Activated CD4-positive, alpha-beta T cell treated with anti-CD3 and anti-CD28 coated beads, Interleukin-2, amount 10 ng/mL, durations not matched to agents 7 days and 5 days (primary cell): ENCODE data around the gene KLHL34. TPM values are rescaled to one million over a fixed set of nuclear protein-coding genes. Genes with fewer than 3 reads are reported as not detected.

ENCODE experiments used
- CTCF ChIA-PET: fragments of 350-600 bp; sonication (Branson Sonifier 250); formaldehyde crosslinking; loops from one replicate; lab custom pipeline; 2021; ENCODE audit warnings: antibody characterized with exemption; lab: Charles Lee
- POLR2A ChIA-PET: fragments of 350-600 bp; sonication (Branson Sonifier 250); formaldehyde crosslinking; loops from one replicate; lab custom pipeline; 2021; ENCODE audit warnings: antibody characterized with exemption; lab: Charles Lee
- DNase-seq: peaks from one replicate; pipeline ENCODE4 v3.0.0-alpha.2; 2020
- H3K27ac Mint-ChIP-seq: one replicate; pipeline ENCODE4 v1.8.0; 2021; ENCODE audit warnings: mild to moderate bottlenecking, moderate library complexity, mixed read lengths
- H3K27me3 Mint-ChIP-seq: one replicate; pipeline ENCODE4 v1.8.0; 2021; ENCODE audit warnings: mixed read lengths
- H3K36me3 Mint-ChIP-seq: one replicate; pipeline ENCODE4 v1.8.0; 2021; ENCODE audit warnings: low read depth, mixed read lengths
- H3K4me1 Mint-ChIP-seq: one replicate; pipeline ENCODE4 v1.8.0; 2021; ENCODE audit warnings: mixed read lengths
- H3K4me3 Mint-ChIP-seq: one replicate; pipeline ENCODE4 v1.8.0; 2021; ENCODE audit warnings: mild to moderate bottlenecking, moderate library complexity, mixed read lengths
- H3K9me3 Mint-ChIP-seq: one replicate; pipeline ENCODE4 v1.8.0; 2021; ENCODE audit warnings: mixed read lengths
- total RNA-seq, 2 experiments: library from RNA; stranded (reverse); gene quantifications; one replicate each; pipeline ENCODE4 v1.2.3, GENCODE V29; 2021

KLHL34 gene
- under 1 TPM; 0.50 to 0.58 TPM for total RNA-seq

- no peak for DNase-seq
- ChIA-PET CTCF (no interaction called here), POLR2A (no interaction called here)
- Mint-ChIP-seq H3K27ac (peak within 1 kb of the TSS; percentile 64), H3K36me3 (peaks cover 8% of the 10 kb centered on the region), H3K9me3 (no peaks in the 10 kb centered on the region), H3K4me1 (peaks cover 1% of the 10 kb centered on the region), H3K4me3 (peak within 1 kb of the TSS; percentile 52), H3K27me3 (peaks cover 7% of the 10 kb centered on the region)
Measured at GRCh38 chrX:21658152-21658737, at the start of gene KLHL34. Gene KLHL34 (minus strand): TSS chrX:21658330. CDS start chrX:21657788, 542 bp downstream.

GRCh38 chrX:21705225-21705624, 47.1 kb upstream of the KLHL34 start:
- no peaks in the 10 kb centered on the region for H3K27me3 Mint-ChIP-seq
- no peak for DNase-seq
- H3K4me1 Mint-ChIP-seq = no peaks in the 10 kb centered on the region
- ChIA-PET POLR2A (no interaction called here), CTCF (no interaction called here)
- H3K9me3 Mint-ChIP-seq = no peaks in the 10 kb centered on the region
- no peaks in the 10 kb centered on the region for H3K36me3 Mint-ChIP-seq
- no peak overlapping the region for H3K27ac Mint-ChIP-seq
- no peak overlapping the region for H3K4me3 Mint-ChIP-seq

GRCh38 chrX:21702725-21703124, 44.6 kb upstream of the KLHL34 start:
- H3K27ac Mint-ChIP-seq = no peak overlapping the region
- CTCF ChIA-PET = no interaction called here
- DNase-seq = no peak

GRCh38 chrX:21700967-21701366, 42.8 kb upstream of the KLHL34 start:
- Mint-ChIP-seq H3K4me1 (no peaks in the 10 kb centered on the region), H3K36me3 (no peaks in the 10 kb centered on the region), H3K9me3 (no peaks in the 10 kb centered on the region), H3K27me3 (no peaks in the 10 kb centered on the region), H3K27ac (no peak overlapping the region), H3K4me3 (no peak overlapping the region)
- ChIA-PET POLR2A (no interaction called here), CTCF (no interaction called here)
- DNase-seq = no peak

More at GRCh38 chrX:21702725-21703124, 44.6 kb upstream of the KLHL34 start:
- H3K9me3 Mint-ChIP-seq = no peaks in the 10 kb centered on the region
- POLR2A ChIA-PET = no interaction called here
- H3K4me1 Mint-ChIP-seq = no peaks in the 10 kb centered on the region
- no peak overlapping the region for H3K4me3 Mint-ChIP-seq
- H3K36me3 Mint-ChIP-seq = no peaks in the 10 kb centered on the region
- H3K27me3 Mint-ChIP-seq = no peaks in the 10 kb centered on the region

GRCh38 chrX:21700275-21700674, 42.1 kb upstream of the KLHL34 start:
- Mint-ChIP-seq H3K36me3 (no peaks in the 10 kb centered on the region), H3K27ac (no peak overlapping the region), H3K4me1 (no peaks in the 10 kb centered on the region), H3K9me3 (no peaks in the 10 kb centered on the region), H3K27me3 (no peaks in the 10 kb centered on the region), H3K4me3 (no peak overlapping the region)
- no peak for DNase-seq
- CTCF ChIA-PET = no interaction called here
- POLR2A ChIA-PET = no interaction called here

GRCh38 chrX:21699136-21699535, 41.0 kb upstream of the KLHL34 start:
- DNase-seq = no peak
- H3K4me1 Mint-ChIP-seq = no peaks in the 10 kb centered on the region
- no peaks in the 10 kb centered on the region for H3K27me3 Mint-ChIP-seq
- H3K4me3 Mint-ChIP-seq = no peak overlapping the region
- H3K27ac Mint-ChIP-seq = no peak overlapping the region
- CTCF ChIA-PET = no interaction called here
- no peaks in the 10 kb centered on the region for H3K9me3 Mint-ChIP-seq
- no peaks in the 10 kb centered on the region for H3K36me3 Mint-ChIP-seq
- POLR2A ChIA-PET = interaction anchor here (0.6 kb wide), 1 partner anchor 543 kb away, joined by 3 read pairs; no protein-coding TSS in a partner anchor

GRCh38 chrX:21698272-21698671, 40.1 kb upstream of the KLHL34 start:
- Mint-ChIP-seq H3K36me3 (no peaks in the 10 kb centered on the region), H3K27me3 (no peaks in the 10 kb centered on the region), H3K9me3 (no peaks in the 10 kb centered on the region), H3K4me1 (no peaks in the 10 kb centered on the region), H3K27ac (no peak overlapping the region), H3K4me3 (no peak overlapping the region)
- CTCF ChIA-PET = no interaction called here
- POLR2A ChIA-PET = no interaction called here
- DNase-seq = no peak

- no peaks in the 10 kb centered on the region for H3K36me3 Mint-ChIP-seq
- H3K4me1 Mint-ChIP-seq = peaks cover 9% of the 10 kb centered on the region
- H3K9me3 Mint-ChIP-seq = no peaks in the 10 kb centered on the region
- ChIA-PET POLR2A (no interaction called here), CTCF (no interaction called here)
- no peak overlapping the region for H3K4me3 Mint-ChIP-seq
- DNase-seq = no peak
- H3K27me3 Mint-ChIP-seq = no peaks in the 10 kb centered on the region
- H3K27ac Mint-ChIP-seq = no peak overlapping the region
Measured at GRCh38 chrX:21691512-21692018, 33.4 kb upstream of the KLHL34 start.

GRCh38 chrX:21683941-21684340, 25.8 kb upstream of the KLHL34 start:
- Mint-ChIP-seq H3K9me3 (no peaks in the 10 kb centered on the region), H3K4me3 (no peak overlapping the region), H3K27me3 (no peaks in the 10 kb centered on the region), H3K4me1 (no peaks in the 10 kb centered on the region), H3K27ac (no peak overlapping the region), H3K36me3 (no peaks in the 10 kb centered on the region)
- POLR2A ChIA-PET = no interaction called here
- DNase-seq = no peak
- CTCF ChIA-PET = no interaction called here

- Mint-ChIP-seq H3K9me3 (no peaks in the 10 kb centered on the region), H3K4me1 (no peaks in the 10 kb centered on the region), H3K4me3 (no peak overlapping the region), H3K27me3 (no peaks in the 10 kb centered on the region), H3K27ac (no peak overlapping the region), H3K36me3 (no peaks in the 10 kb centered on the region)
- ChIA-PET CTCF (no interaction called here), POLR2A (no interaction called here)
- DNase-seq = no peak
Measured at GRCh38 chrX:21678048-21678612, 20.0 kb upstream of the KLHL34 start.

GRCh38 chrX:21675931-21676330, 17.8 kb upstream of the KLHL34 start:
- no peaks in the 10 kb centered on the region for H3K27me3 Mint-ChIP-seq

GRCh38 chrX:21674430-21675186, 16.5 kb upstream of the KLHL34 start:
- H3K36me3 Mint-ChIP-seq = no peaks in the 10 kb centered on the region
- H3K27me3 Mint-ChIP-seq = no peaks in the 10 kb centered on the region
- no peak overlapping the region for H3K27ac Mint-ChIP-seq
- H3K4me3 Mint-ChIP-seq = no peak overlapping the region
- POLR2A ChIA-PET = no interaction called here
- no peaks in the 10 kb centered on the region for H3K4me1 Mint-ChIP-seq
- H3K9me3 Mint-ChIP-seq = no peaks in the 10 kb centered on the region
- CTCF ChIA-PET = no interaction called here
- DNase-seq = no peak

More at GRCh38 chrX:21675931-21676330, 17.8 kb upstream of the KLHL34 start:
- Mint-ChIP-seq H3K36me3 (no peaks in the 10 kb centered on the region), H3K4me1 (no peaks in the 10 kb centered on the region), H3K4me3 (no peak overlapping the region), H3K9me3 (no peaks in the 10 kb centered on the region), H3K27ac (no peak overlapping the region)
- CTCF ChIA-PET = no interaction called here
- DNase-seq = no peak
- POLR2A ChIA-PET = no interaction called here

- no peaks in the 10 kb centered on the region for H3K36me3 Mint-ChIP-seq
- ChIA-PET CTCF (no interaction called here), POLR2A (no interaction called here)
- H3K4me3 Mint-ChIP-seq = no peak overlapping the region
- no peak for DNase-seq
- H3K27me3 Mint-ChIP-seq = peaks cover 1% of the 10 kb centered on the region
- no peak overlapping the region for H3K27ac Mint-ChIP-seq
- H3K9me3 Mint-ChIP-seq = no peaks in the 10 kb centered on the region
- no peaks in the 10 kb centered on the region for H3K4me1 Mint-ChIP-seq
Measured at GRCh38 chrX:21666679-21667078, 8.5 kb upstream of the KLHL34 start.
